GM03348 (cell line): Measurements from ENCODE around the gene SPDYE4.
A peak's percentile ranks its signal among the peaks of the same experiment; 100 is the strongest.

Source experiments
- DNase-seq: peaks from one replicate; pipeline ENCODE4 v3.0.0; 2012; ENCODE audit warnings: low spot score

The SPDYE4 gene

GRCh38 chr17:8712698-8713097 is 45.6 kb downstream of the SPDYE4 start:
- DNase-seq, result no peak

DNA sequence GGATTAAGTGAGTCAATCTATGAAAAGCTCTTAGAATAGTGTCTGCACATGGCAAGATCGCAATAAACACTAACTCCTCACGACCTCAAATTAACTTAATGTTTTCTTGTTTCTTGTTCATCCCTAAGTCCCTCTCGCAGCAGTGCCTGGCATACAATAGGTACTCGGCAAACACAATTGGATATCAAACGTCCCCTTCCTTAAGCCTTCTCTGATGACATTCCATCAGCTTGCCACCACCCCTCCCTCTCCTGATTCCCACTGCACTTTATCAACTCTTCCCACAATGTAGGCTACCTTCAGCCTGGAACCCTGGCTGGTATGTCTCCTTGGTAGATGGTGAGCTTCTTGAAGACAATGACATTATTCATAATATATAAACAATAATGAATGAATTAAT is 47.1 kb downstream of the SPDYE4 start:
- DNase-seq, result no peak

DNA sequence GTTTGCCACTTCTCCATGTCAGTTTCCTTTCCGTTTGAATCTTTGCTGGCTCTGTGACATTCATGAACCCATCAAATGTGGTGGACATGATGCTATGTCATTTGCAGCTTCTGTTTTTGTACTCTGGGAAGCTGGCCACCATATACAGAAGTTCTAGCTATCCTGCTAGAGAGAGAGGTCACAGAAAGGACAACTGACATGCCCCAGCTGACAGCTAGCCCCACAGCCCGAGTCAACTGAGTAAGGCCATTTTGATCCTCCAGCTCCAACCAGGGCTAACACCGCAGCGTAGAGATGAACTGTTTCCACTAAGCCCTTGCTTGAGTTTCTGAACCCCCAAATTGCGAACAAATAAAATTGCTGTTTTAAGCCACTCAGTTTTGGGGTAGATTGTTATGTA is 47.5 kb downstream of the SPDYE4 start:
- no peak for DNase-seq

DNA sequence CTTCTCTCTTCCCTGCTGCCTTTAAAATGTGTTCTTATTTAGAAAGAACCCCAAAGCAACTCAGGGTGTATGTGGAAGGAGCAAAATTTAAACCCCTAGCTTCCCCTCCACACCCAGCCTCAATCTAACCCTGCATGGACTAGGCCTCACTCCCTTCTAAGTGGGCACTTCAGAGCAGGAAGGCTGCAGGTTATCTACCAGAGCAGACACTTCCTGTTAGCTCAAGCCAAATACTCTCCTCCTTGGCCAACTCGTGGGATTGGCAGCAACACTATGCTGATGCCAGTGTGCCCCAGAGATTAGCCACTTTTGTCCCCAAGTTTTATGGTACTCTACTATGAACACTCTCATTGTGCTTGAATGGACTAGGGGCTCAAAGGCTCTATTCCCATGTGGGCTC is 49.3 kb downstream of the SPDYE4 start:
- no peak for DNase-seq

GRCh38 chr17:8708025-8708461 is 50.3 kb downstream of the SPDYE4 start:
- no peak for DNase-seq

DNA sequence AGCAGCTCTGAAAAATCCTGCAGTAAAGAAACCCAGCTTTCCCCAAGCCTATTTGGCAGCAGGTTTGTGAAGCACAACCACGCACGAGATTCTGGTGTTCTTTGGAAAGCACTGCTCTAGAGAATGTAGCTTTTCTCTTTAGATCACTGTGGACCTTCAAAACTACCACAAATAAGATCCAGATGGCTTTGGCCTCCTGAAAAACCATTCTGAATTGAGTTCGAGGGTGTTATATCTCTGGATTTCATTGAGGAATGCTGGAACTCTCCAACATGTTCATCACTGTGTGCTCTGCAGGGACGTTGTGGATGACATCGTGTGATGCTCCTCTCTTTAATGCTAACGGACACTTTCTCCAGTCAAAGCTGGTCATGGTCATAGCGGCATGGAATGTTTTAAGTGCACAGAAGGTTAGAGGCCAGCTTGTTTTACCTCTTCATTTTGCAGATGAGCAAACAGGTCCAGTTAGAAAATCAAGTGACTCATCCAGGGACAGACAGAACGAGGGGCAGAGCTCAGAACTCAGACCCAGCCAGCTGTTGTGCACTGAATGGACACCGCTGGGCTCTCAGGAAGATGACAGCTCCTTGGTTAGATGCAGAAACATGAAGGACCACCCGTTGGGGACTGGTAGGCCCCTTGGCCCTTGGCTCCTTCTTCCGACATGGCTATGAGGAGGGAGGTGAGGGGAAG is 50.9 kb downstream of the SPDYE4 start:
- DNase-seq, result peak; percentile 50

GRCh38 chr17:8706431-8706830 is 51.9 kb downstream of the SPDYE4 start:
- no peak for DNase-seq

DNA sequence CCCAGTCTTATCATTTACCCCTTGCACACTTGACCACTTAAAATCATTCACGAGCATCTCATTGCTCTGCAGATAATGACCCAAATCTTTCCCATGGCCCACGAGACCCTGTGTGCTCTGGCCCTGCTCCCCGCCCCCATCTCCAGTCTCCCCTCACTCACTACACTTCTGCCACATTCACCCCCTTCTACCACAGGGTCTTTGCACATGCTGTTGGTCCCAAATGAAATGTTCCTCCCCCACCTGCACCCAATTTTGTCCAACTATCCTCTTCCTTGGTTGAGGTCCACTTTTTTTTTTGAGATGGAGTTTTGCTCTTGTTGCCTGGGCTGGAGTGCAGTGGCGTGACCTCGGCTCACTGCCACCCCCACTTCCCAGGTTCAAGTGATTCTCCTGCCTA is 52.9 kb downstream of the SPDYE4 start:
- DNase-seq, result no peak

DNA sequence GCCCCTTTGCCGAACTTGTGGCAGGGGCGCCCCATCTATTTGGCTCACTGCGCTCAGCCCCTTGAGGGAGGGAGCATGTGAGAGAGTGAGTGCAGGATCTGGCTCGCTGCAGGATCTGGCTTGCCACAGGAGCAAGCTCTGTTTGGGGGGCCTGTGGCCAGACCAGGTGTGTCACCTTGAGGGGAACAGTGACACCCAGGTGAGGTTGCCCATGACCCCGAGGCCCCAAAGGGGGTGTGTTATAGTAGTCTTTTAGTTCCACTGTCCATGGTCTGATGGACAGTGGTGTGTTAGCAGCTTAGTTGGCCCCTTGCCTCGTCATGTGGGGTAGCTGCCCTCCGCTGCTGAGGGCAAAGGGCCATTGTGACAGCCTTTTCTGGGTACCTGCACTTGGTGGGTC is 55.3 kb downstream of the SPDYE4 start:
- no peak for DNase-seq

DNA sequence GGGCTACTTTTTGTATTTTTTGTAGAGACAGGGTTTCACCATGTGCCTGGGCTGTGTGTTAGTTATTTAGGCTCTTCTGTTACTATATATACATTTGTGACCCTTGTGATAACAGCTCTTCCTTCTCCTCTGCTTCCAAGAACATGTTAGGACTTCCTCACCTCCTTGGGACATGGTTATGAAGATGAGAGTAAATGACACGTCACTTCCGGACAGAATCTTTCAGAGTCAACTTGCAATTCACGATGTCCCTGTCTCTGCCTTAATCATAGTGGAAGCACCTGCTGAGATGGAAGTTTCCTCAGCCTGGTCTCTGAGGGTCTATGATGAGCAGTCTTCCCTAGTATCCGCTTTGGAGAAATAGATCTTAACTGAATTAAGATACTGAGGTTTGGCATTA is 56.6 kb downstream of the SPDYE4 start:
- no peak for DNase-seq

DNA sequence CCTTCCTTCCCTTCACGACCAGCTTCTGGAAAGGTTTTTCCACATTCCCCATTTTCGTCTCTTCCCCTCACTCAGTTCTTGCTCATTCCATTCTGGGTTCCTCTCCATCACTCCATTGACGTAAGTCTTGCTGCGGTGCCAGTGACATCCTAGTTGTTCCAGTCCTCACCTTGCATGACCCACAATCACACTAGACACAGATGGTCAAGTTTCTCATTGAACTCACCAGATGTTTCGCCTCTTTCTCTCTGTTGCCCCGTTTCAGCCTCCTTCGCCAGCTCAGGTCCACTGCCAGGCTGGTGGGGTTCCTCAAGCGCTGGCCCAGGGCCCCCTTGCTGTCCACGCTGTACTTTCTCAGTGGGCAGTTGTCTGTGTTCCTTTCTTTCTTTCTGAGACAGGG is 57.1 kb downstream of the SPDYE4 start:
- DNase-seq, result no peak
